ENCODE measurements around the gene FXYD5. TPM values are rescaled to one million over a fixed set of nuclear protein-coding genes. Genes with fewer than 3 reads are reported as not detected.

FXYD5 gene
- total RNA-seq, 1 experiment from 2014 or later, result 12.7 TPM

DNA sequence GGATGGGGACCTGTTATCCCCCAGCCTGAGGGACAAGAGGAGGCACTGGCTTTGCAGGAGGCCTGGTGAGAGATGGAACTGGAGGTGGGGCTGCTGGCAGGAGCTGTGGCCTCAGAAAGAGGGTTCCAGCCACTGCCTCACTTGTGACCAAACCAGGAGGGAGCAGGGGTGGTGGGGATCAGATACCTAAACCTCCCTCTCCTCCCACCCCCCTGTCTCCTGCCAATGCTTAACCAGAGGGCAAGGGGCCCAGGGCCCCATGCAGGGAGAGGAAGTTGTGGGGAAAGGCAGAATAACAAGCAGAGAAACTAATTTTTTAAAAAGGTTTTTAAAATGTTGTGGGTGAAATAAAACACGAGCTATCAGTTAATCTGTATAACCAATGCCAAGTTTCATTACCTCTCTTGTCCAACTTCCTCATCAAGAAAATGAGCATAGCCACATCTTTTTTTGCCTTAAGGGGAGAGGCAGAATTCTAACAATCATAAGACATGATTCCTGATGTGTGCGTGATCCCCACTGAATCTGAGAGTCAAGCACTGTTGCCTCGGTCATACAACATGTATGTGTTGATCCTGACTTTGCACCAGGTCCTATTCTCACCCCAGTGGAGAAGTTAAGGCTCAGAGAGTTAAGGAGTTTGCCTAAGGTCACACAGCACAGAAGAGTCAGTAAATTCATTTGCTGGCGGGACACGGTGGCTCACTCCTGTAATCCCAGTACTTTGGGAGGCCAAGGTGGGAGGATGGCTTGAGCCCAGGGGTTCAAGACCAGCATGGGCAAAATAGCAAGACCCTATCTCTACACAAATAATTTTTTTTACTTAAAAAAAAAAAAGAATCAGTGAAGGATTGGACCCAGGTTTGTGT is 12.9 kb downstream of the FXYD5 start:
- no TSS peak for BruUV-seq (replicated peaks)
- intact Hi-C loops (cut with micrococcal nuclease; ENCODE audit: unreplicated experiment), result no loop called here
- Histone ChIP-seq H3K27ac (ENCODE audit: low read depth, low read length, poor library complexity, severe bottlenecking) (no peak overlapping the region), H3K36me3 (ENCODE audit: insufficient read depth, low read length, poor library complexity, severe bottlenecking) (no peaks in the 10 kb centered on the region), H3K27me3 (replicated peaks; ENCODE audit: insufficient read depth, low read depth, low read length, poor library complexity) (no peaks in the 10 kb centered on the region), H3K4me1 (ENCODE audit: insufficient read depth, low read length, poor library complexity, severe bottlenecking) (no peaks in the 10 kb centered on the region), H3K9me3 (ENCODE audit: low read depth, low read length, poor library complexity, severe bottlenecking) (peaks cover 5% of the 10 kb centered on the region), H3K4me3 (ENCODE audit: low read depth, low read length, poor library complexity, severe bottlenecking) (no peak overlapping the region)
- TF ChIP-seq EZH2 (IDR thresholded peaks at IDR 0.05; ENCODE audit: borderline replicate concordance, low read depth, low read length, poor library complexity, severe bottlenecking), result no peak
- TF ChIP-seq, protein P1, sequence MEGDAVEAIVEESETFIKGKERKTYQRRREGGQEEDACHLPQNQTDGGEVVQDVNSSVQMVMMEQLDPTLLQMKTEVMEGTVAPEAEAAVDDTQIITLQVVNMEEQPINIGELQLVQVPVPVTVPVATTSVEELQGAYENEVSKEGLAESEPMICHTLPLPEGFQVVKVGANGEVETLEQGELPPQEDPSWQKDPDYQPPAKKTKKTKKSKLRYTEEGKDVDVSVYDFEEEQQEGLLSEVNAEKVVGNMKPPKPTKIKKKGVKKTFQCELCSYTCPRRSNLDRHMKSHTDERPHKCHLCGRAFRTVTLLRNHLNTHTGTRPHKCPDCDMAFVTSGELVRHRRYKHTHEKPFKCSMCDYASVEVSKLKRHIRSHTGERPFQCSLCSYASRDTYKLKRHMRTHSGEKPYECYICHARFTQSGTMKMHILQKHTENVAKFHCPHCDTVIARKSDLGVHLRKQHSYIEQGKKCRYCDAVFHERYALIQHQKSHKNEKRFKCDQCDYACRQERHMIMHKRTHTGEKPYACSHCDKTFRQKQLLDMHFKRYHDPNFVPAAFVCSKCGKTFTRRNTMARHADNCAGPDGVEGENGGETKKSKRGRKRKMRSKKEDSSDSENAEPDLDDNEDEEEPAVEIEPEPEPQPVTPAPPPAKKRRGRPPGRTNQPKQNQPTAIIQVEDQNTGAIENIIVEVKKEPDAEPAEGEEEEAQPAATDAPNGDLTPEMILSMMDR (conservative IDR thresholded peaks at IDR 0.05; ENCODE audit: low read depth, low read length), result no peak
- CTCF ChIA-PET, result no interaction called here
- no peak for DNase-seq (ENCODE audit: low spot score)
- POLR2A ChIA-PET (ENCODE audit: low non-redundant PET), result no interaction called here

DNA sequence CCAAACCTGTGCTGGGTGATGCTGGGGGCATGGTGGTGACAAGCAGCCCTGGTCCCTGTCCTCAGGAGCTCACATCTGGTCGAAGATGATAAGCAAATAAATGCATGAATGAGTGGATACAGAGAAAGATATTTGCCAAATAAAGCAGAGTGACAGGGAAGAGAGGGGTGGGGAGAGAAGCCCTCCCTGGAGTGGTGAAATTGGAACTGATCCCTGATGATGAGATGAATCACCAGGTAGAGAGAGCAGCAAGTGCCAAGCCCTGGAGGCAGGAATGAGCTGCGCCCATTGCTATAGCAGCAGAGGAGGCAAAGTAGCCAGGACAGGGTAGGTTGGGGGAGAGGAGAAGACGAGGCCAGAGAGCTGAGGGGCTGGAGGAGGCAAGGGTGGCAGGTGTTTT is 13.7 kb downstream of the FXYD5 start:
- DNase-seq (ENCODE audit: low spot score), result no peak

DNA sequence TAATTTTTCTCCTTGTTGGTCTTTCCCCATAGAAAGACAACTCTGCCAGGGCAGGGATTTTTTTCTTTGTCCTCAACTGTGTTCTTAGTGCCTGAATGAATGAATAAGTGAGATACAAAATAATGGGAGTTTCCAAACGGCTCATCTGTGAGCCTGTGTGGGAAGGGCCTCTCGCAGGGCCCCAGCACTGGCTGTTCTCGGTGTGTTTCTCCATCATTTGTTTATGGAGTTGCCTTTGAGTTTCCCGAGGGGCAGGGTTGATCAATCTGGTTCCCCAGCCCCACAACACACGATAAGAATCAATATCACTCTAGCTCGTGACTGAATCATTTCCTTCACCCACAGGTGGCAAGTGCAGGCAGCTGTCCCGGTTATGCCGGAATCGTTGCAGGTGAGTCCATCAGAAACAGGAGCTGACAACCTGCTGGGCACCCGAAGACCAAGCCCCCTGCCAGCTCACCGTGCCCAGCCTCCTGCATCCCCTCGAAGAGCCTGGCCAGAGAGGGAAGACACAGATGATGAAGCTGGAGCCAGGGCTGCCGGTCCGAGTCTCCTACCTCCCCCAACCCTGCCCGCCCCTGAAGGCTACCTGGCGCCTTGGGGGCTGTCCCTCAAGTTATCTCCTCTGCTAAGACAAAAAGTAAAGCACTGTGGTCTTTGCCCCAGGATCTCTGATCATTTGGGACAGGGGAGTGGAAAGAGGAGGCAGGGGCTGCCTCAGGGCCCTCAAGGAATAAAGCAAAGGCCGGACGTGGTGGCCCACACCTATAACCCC is 14.9 kb downstream of the FXYD5 start:
- H3K4me3 ChIP-seq (ENCODE audit: low read depth, low read length, poor library complexity, severe bottlenecking), result no peak overlapping the region
- H3K27me3 ChIP-seq (replicated peaks; ENCODE audit: insufficient read depth, low read depth, low read length, poor library complexity), result no peaks in the 10 kb centered on the region
- TF ChIP-seq EZH2 (IDR thresholded peaks at IDR 0.05; ENCODE audit: borderline replicate concordance, low read depth, low read length, poor library complexity, severe bottlenecking), result no peak
- TF ChIP-seq, protein P1 (conservative IDR thresholded peaks at IDR 0.05; ENCODE audit: low read depth, low read length), result no peak
- peaks cover 5% of the 10 kb centered on the region for H3K9me3 ChIP-seq (ENCODE audit: low read depth, low read length, poor library complexity, severe bottlenecking)
- ChIA-PET POLR2A (ENCODE audit: low non-redundant PET) (no interaction called here), CTCF (no interaction called here)
- no peak for DNase-seq (ENCODE audit: low spot score)
- intact Hi-C loops (cut with micrococcal nuclease; ENCODE audit: unreplicated experiment), result no loop called here
- H3K4me1 ChIP-seq (ENCODE audit: insufficient read depth, low read length, poor library complexity, severe bottlenecking), result no peaks in the 10 kb centered on the region
- no peaks in the 10 kb centered on the region for H3K36me3 ChIP-seq (ENCODE audit: insufficient read depth, low read length, poor library complexity, severe bottlenecking)
- BruUV-seq (replicated peaks), result no TSS peak
- H3K27ac ChIP-seq (ENCODE audit: low read depth, low read length, poor library complexity, severe bottlenecking), result no peak overlapping the region

More for the DNA sequence above, 13.7 kb downstream of the FXYD5 start:
- Histone ChIP-seq H3K4me1 (ENCODE audit: insufficient read depth, low read length, poor library complexity, severe bottlenecking) (no peaks in the 10 kb centered on the region), H3K36me3 (ENCODE audit: insufficient read depth, low read length, poor library complexity, severe bottlenecking) (no peaks in the 10 kb centered on the region), H3K27me3 (replicated peaks; ENCODE audit: insufficient read depth, low read depth, low read length, poor library complexity) (no peaks in the 10 kb centered on the region), H3K9me3 (ENCODE audit: low read depth, low read length, poor library complexity, severe bottlenecking) (peaks cover 5% of the 10 kb centered on the region), H3K27ac (ENCODE audit: low read depth, low read length, poor library complexity, severe bottlenecking) (no peak overlapping the region), H3K4me3 (ENCODE audit: low read depth, low read length, poor library complexity, severe bottlenecking) (no peak overlapping the region)
- no TSS peak for BruUV-seq (replicated peaks)
- intact Hi-C loops (cut with micrococcal nuclease; ENCODE audit: unreplicated experiment), result no loop called here
- ChIA-PET CTCF (interaction anchor here (0.6 kb wide), 1 partner anchor 1275 kb away, joined by 3 read pairs; no protein-coding TSS in a partner anchor), POLR2A (ENCODE audit: low non-redundant PET) (no interaction called here)
- TF ChIP-seq EZH2 (IDR thresholded peaks at IDR 0.05; ENCODE audit: borderline replicate concordance, low read depth, low read length, poor library complexity, severe bottlenecking), result no peak
- TF ChIP-seq, protein P1 (conservative IDR thresholded peaks at IDR 0.05; ENCODE audit: low read depth, low read length), result no peak

All from A673 (cell line).